CD4-positive, alpha-beta T cell treated with Interleukin-6 for 4 hours (primary cell): Measurements from ENCODE around the gene S100A3.

Experiments used
- DNase-seq: peaks from one replicate; pipeline ENCODE4 v3.0.0-alpha.2; 2020; ENCODE audit warnings: mixed read lengths

S100A3 gene

GRCh38 chr1:153507926-153508583, 41.0 kb downstream of the S100A3 start:
- DNase-seq = no peak

GRCh38 chr1:153506831-153507413, 42.1 kb downstream of the S100A3 start:
- no peak for DNase-seq

GRCh38 chr1:153506386-153506785, 42.7 kb downstream of the S100A3 start:
- DNase-seq = no peak

- DNase-seq = no peak
These were observed 43.5 kb downstream of the S100A3 start for GRCh38 chr1:153505576-153505975.

- DNase-seq = no peak
These were observed 45.3 kb downstream of the S100A3 start for GRCh38 chr1:153503766-153504165.

GRCh38 chr1:153498746-153499145, 50.3 kb downstream of the S100A3 start:
- DNase-seq = no peak
